ENCODE data around the gene MAP7. TPM values are rescaled to one million over a fixed set of nuclear protein-coding genes. Genes with fewer than 3 reads are reported as not detected.
"Not testable (repeated sequence)": the region's sequence is repeated elsewhere in the genome, so short reads cannot be mapped to it uniquely, and the experiment has no call there.

MAP7 gene
- total RNA-seq, 4 donors from 2014 or later = 18.3 to 33.0 (median 28.2) TPM

- no peak for DNase-seq
- TF ChIP-seq CTCF (IDR thresholded peaks at IDR 0.05) (no peak), POLR2A (IDR thresholded peaks at IDR 0.05) (no peak)
- WGBS, 2 donors = 81 to 88% methylated on average over 3 of the region's 3 CpGs
- H3K9me3 ChIP-seq = no peaks in the 10 kb centered on the region
- H3K4me3 ChIP-seq = no peak overlapping the region
- intact Hi-C loops (cut with DNase I) = no loop called here
- H3K4me1 ChIP-seq = peaks cover 0 to 5% (median 0%) of the 10 kb centered on the region in 3 donors
- no peaks in the 10 kb centered on the region for H3K27me3 ChIP-seq
- H3K36me3 ChIP-seq = no peaks in the 10 kb centered on the region
- no peak overlapping the region for H3K27ac ChIP-seq
Measured at GRCh38 chr6:136483906-136484305, 66.3 kb downstream of the MAP7 start.

- H3K4me1 ChIP-seq; H3K4me3 ChIP-seq; H3K27me3 ChIP-seq; H3K36me3 ChIP-seq; intact Hi-C loops (cut with DNase I); DNase-seq; H3K27ac ChIP-seq; H3K9me3 ChIP-seq: not testable (repeated sequence)
- WGBS, 2 donors = 91 to 94% methylated on average over 2 of the region's 2 CpGs
Measured at GRCh38 chr6:136483005-136483404, 67.2 kb downstream of the MAP7 start.

GRCh38 chr6:136477548-136477947 is 72.7 kb downstream of the MAP7 start:
- Histone ChIP-seq H3K4me1 (no peaks in the 10 kb centered on the region), H3K27ac (no peak overlapping the region), H3K27me3 (no peaks in the 10 kb centered on the region), H3K9me3 (no peaks in the 10 kb centered on the region), H3K36me3 (no peaks in the 10 kb centered on the region), H3K4me3 (no peak overlapping the region)
- intact Hi-C loops (cut with DNase I) = no loop called here
- no peak for DNase-seq
- no peak for TF ChIP-seq POLR2A (IDR thresholded peaks at IDR 0.05)
- TF ChIP-seq CTCF (IDR thresholded peaks at IDR 0.05) = no peak

GRCh38 chr6:136475686-136476085 is 74.5 kb downstream of the MAP7 start:
- 83 to 90% methylated on average over 4 of the region's 4 CpGs for WGBS, 2 donors
- Histone ChIP-seq H3K27ac (no peak overlapping the region), H3K27me3 (no peaks in the 10 kb centered on the region), H3K36me3 (no peaks in the 10 kb centered on the region), H3K9me3 (no peaks in the 10 kb centered on the region), H3K4me1 (peaks cover 0 to 11% (median 0%) of the 10 kb centered on the region in 3 donors), H3K4me3 (no peak overlapping the region)
- intact Hi-C loops (cut with DNase I) = no loop called here
- no peak for DNase-seq
- TF ChIP-seq POLR2A (IDR thresholded peaks at IDR 0.05) = no peak
- no peak for TF ChIP-seq CTCF (IDR thresholded peaks at IDR 0.05)

GRCh38 chr6:136474241-136474640 is 76.0 kb downstream of the MAP7 start:
- Histone ChIP-seq H3K4me3 (no peak overlapping the region), H3K4me1 (peaks cover 0 to 11% (median 0%) of the 10 kb centered on the region in 3 donors), H3K9me3 (no peaks in the 10 kb centered on the region), H3K27me3 (no peaks in the 10 kb centered on the region), H3K27ac (no peak overlapping the region), H3K36me3 (no peaks in the 10 kb centered on the region)
- WGBS, 2 donors = 91 to 92% methylated on average over 6 of the region's 6 CpGs
- DNase-seq = no peak
- TF ChIP-seq POLR2A (IDR thresholded peaks at IDR 0.05) = no peak
- intact Hi-C loops (cut with DNase I) = no loop called here

- Histone ChIP-seq H3K4me3 (no peak overlapping the region), H3K36me3 (no peaks in the 10 kb centered on the region), H3K4me1 (peaks cover 0 to 11% (median 0%) of the 10 kb centered on the region in 3 donors), H3K27me3 (no peaks in the 10 kb centered on the region), H3K9me3 (no peaks in the 10 kb centered on the region), H3K27ac (no peak overlapping the region)
- no peak for DNase-seq
- TF ChIP-seq CTCF (IDR thresholded peaks at IDR 0.05) (no peak), POLR2A (IDR thresholded peaks at IDR 0.05) (no peak)
- intact Hi-C loops (cut with DNase I) = no loop called here
- 60 to 93% methylated on average over 1 of the region's 1 CpG for WGBS, 2 donors
Measured at GRCh38 chr6:136471922-136472321, 78.3 kb downstream of the MAP7 start.

Data from esophagus squamous epithelium (tissue), 5 donors.